ENCODE results near the gene MATN1. TPM values are rescaled to one million over a fixed set of nuclear protein-coding genes. Genes with fewer than 3 reads are reported as not detected.

MATN1 gene
- total and polyA plus RNA-seq, 4 experiments from 2014 or later: 0.12 to 1.2 (median 0.53) TPM; not detected in 1

GRCh38 chr1:30706528-30706927 lies 16.9 kb downstream of the MATN1 start:
- Mint-ChIP-seq H3K36me3 (no peaks in the 10 kb centered on the region), H3K4me1 (peaks cover 0 to 1% (median 0%) of the 10 kb centered on the region in 4 donors), H3K9me3 (no peaks in the 10 kb centered on the region), H3K27me3 (peaks cover 8 to 12% of the 10 kb centered on the region in 2 donors), H3K27ac (no peak overlapping the region), H3K4me3 (no peak overlapping the region)
- Histone ChIP-seq H3K9me3 (ENCODE audit: control insufficient read depth in 1 of 2, low read length in 2 of 2) (no peaks in the 10 kb centered on the region), H3K4me1 (ENCODE audit: insufficient read depth, low read length) (no peaks in the 10 kb centered on the region), H3K27ac (ENCODE audit: low read depth, low read length) (no peak overlapping the region), H3K4me3 (ENCODE audit: low read length in 2 of 2) (no peak overlapping the region), H3K36me3 (ENCODE audit: insufficient read depth, low read length) (no peaks in the 10 kb centered on the region), H3K27me3 (ENCODE audit: insufficient read depth, low read length) (no peaks in the 10 kb centered on the region)
- intact Hi-C loops (cut with micrococcal nuclease): no loop called here
- ChIA-PET CTCF (ENCODE audit: partially characterized antibody) (interaction anchor here (1.4 kb wide), 1 partner anchor 326 kb away, joined by 3 read pairs; no protein-coding TSS in a partner anchor), POLR2A (ENCODE audit: partially characterized antibody) (no interaction called here)
- no peak for DNase-seq

- H3K4me3 ChIP-seq (ENCODE audit: low read length in 2 of 2): no peak overlapping the region
- Mint-ChIP-seq H3K4me1 (peaks cover 0 to 1% (median 0%) of the 10 kb centered on the region in 4 donors), H3K9me3 (no peaks in the 10 kb centered on the region), H3K36me3 (no peaks in the 10 kb centered on the region), H3K4me3 (no peak overlapping the region), H3K27ac (no peak overlapping the region), H3K27me3 (peaks cover 8 to 12% of the 10 kb centered on the region in 2 donors)
- H3K36me3 ChIP-seq (ENCODE audit: insufficient read depth, low read length): no peaks in the 10 kb centered on the region
- intact Hi-C loops (cut with micrococcal nuclease): no loop called here
- H3K27ac ChIP-seq (ENCODE audit: low read depth, low read length): no peak overlapping the region
- H3K9me3 ChIP-seq (ENCODE audit: control insufficient read depth in 1 of 2, low read length in 2 of 2): no peaks in the 10 kb centered on the region
- H3K27me3 ChIP-seq (ENCODE audit: insufficient read depth, low read length): no peaks in the 10 kb centered on the region
- DNase-seq: no peak
- H3K4me1 ChIP-seq (ENCODE audit: insufficient read depth, low read length): no peaks in the 10 kb centered on the region
- ChIA-PET POLR2A (ENCODE audit: partially characterized antibody) (no interaction called here), CTCF (ENCODE audit: partially characterized antibody) (no interaction called here)
Observed at GRCh38 chr1:30705698-30706097, 17.7 kb downstream of the MATN1 start.

GRCh38 chr1:30704765-30705509 lies 18.4 kb downstream of the MATN1 start:
- H3K27ac Mint-ChIP-seq: no peak overlapping the region
- H3K9me3 ChIP-seq (ENCODE audit: control insufficient read depth in 1 of 2, low read length in 2 of 2): no peaks in the 10 kb centered on the region
- no peak for DNase-seq
- H3K27me3 ChIP-seq (ENCODE audit: insufficient read depth, low read length): no peaks in the 10 kb centered on the region
- H3K36me3 Mint-ChIP-seq: no peaks in the 10 kb centered on the region
- H3K36me3 ChIP-seq (ENCODE audit: insufficient read depth, low read length): no peaks in the 10 kb centered on the region
- no peaks in the 10 kb centered on the region for H3K9me3 Mint-ChIP-seq
- no peak overlapping the region for H3K27ac ChIP-seq (ENCODE audit: low read depth, low read length)
- intact Hi-C loops (cut with micrococcal nuclease): no loop called here
- ChIA-PET CTCF (ENCODE audit: partially characterized antibody) (no interaction called here), POLR2A (ENCODE audit: partially characterized antibody) (no interaction called here)
- no peak overlapping the region for H3K4me3 ChIP-seq (ENCODE audit: low read length in 2 of 2)
- peaks cover 0 to 1% (median 0%) of the 10 kb centered on the region in 4 donors for H3K4me1 Mint-ChIP-seq
- H3K4me1 ChIP-seq (ENCODE audit: insufficient read depth, low read length): no peaks in the 10 kb centered on the region
- no peak overlapping the region for H3K4me3 Mint-ChIP-seq
- H3K27me3 Mint-ChIP-seq: peaks cover 8 to 12% of the 10 kb centered on the region in 2 donors

GRCh38 chr1:30704271-30704670 lies 19.1 kb downstream of the MATN1 start:
- intact Hi-C loops (cut with micrococcal nuclease): no loop called here
- H3K4me3 ChIP-seq (ENCODE audit: low read length in 2 of 2): no peak overlapping the region
- DNase-seq: no peak
- no peaks in the 10 kb centered on the region for H3K4me1 ChIP-seq (ENCODE audit: insufficient read depth, low read length)
- no peaks in the 10 kb centered on the region for H3K9me3 ChIP-seq (ENCODE audit: control insufficient read depth in 1 of 2, low read length in 2 of 2)
- H3K27me3 Mint-ChIP-seq: peaks cover 8 to 12% of the 10 kb centered on the region in 2 donors
- ChIA-PET CTCF (ENCODE audit: partially characterized antibody) (no interaction called here), POLR2A (ENCODE audit: partially characterized antibody) (no interaction called here)
- no peaks in the 10 kb centered on the region for H3K36me3 ChIP-seq (ENCODE audit: insufficient read depth, low read length)
- H3K27ac Mint-ChIP-seq: no peak overlapping the region
- no peaks in the 10 kb centered on the region for H3K36me3 Mint-ChIP-seq
- peaks cover 0 to 1% (median 0%) of the 10 kb centered on the region in 4 donors for H3K4me1 Mint-ChIP-seq
- H3K4me3 Mint-ChIP-seq: no peak overlapping the region
- no peaks in the 10 kb centered on the region for H3K27me3 ChIP-seq (ENCODE audit: insufficient read depth, low read length)
- H3K27ac ChIP-seq (ENCODE audit: low read depth, low read length): no peak overlapping the region
- H3K9me3 Mint-ChIP-seq: no peaks in the 10 kb centered on the region

GRCh38 chr1:30702823-30703222 lies 20.6 kb downstream of the MATN1 start:
- H3K4me3 ChIP-seq (ENCODE audit: low read length in 2 of 2): no peak overlapping the region
- H3K9me3 ChIP-seq (ENCODE audit: control insufficient read depth in 1 of 2, low read length in 2 of 2): no peaks in the 10 kb centered on the region
- CTCF ChIA-PET (ENCODE audit: partially characterized antibody): no interaction called here
- no peaks in the 10 kb centered on the region for H3K27me3 ChIP-seq (ENCODE audit: insufficient read depth, low read length)
- Mint-ChIP-seq H3K27me3 (peaks cover 6 to 8% of the 10 kb centered on the region in 2 donors), H3K36me3 (no peaks in the 10 kb centered on the region), H3K27ac (no peak overlapping the region), H3K4me1 (no peaks in the 10 kb centered on the region), H3K9me3 (no peaks in the 10 kb centered on the region), H3K4me3 (no peak overlapping the region)
- intact Hi-C loops (cut with micrococcal nuclease): no loop called here
- no peak for DNase-seq
- POLR2A ChIA-PET (ENCODE audit: partially characterized antibody): no interaction called here
- H3K27ac ChIP-seq (ENCODE audit: low read depth, low read length): no peak overlapping the region
- H3K4me1 ChIP-seq (ENCODE audit: insufficient read depth, low read length): no peaks in the 10 kb centered on the region
- no peaks in the 10 kb centered on the region for H3K36me3 ChIP-seq (ENCODE audit: insufficient read depth, low read length)

DNA sequence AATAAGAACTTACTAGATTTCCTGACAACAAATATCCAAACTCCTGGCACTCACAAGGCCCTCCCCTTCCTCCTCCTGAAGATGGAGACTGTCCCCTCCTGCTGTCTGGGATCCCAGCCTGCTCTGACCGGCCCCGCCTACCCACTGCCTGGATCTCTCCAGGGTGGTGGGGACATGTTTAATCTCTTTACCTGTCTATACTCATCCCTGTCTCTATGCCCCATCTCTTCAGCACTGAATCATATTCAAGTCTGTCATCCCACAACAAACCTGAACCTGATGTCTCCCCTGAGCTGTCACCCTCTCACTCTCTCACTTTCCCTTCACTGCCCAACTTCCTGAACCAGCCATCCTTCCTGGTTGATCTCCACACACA lies 22.1 kb downstream of the MATN1 start:
- H3K27ac ChIP-seq (ENCODE audit: low read depth, low read length): no peak overlapping the region
- no peaks in the 10 kb centered on the region for H3K36me3 Mint-ChIP-seq
- no peak for DNase-seq
- no peaks in the 10 kb centered on the region for H3K27me3 ChIP-seq (ENCODE audit: insufficient read depth, low read length)
- H3K9me3 ChIP-seq (ENCODE audit: control insufficient read depth in 1 of 2, low read length in 2 of 2): no peaks in the 10 kb centered on the region
- H3K4me1 ChIP-seq (ENCODE audit: insufficient read depth, low read length): no peaks in the 10 kb centered on the region
- no peaks in the 10 kb centered on the region for H3K4me1 Mint-ChIP-seq
- ChIA-PET CTCF (ENCODE audit: partially characterized antibody) (no interaction called here), POLR2A (ENCODE audit: partially characterized antibody) (no interaction called here)
- H3K4me3 ChIP-seq (ENCODE audit: low read length in 2 of 2): no peak overlapping the region
- no peaks in the 10 kb centered on the region for H3K9me3 Mint-ChIP-seq
- H3K27ac Mint-ChIP-seq: no peak overlapping the region
- no peaks in the 10 kb centered on the region for H3K36me3 ChIP-seq (ENCODE audit: insufficient read depth, low read length)
- H3K4me3 Mint-ChIP-seq: no peak overlapping the region
- H3K27me3 Mint-ChIP-seq: peaks cover 6% of the 10 kb centered on the region in 2 donors
- intact Hi-C loops (cut with micrococcal nuclease): no loop called here

DNA sequence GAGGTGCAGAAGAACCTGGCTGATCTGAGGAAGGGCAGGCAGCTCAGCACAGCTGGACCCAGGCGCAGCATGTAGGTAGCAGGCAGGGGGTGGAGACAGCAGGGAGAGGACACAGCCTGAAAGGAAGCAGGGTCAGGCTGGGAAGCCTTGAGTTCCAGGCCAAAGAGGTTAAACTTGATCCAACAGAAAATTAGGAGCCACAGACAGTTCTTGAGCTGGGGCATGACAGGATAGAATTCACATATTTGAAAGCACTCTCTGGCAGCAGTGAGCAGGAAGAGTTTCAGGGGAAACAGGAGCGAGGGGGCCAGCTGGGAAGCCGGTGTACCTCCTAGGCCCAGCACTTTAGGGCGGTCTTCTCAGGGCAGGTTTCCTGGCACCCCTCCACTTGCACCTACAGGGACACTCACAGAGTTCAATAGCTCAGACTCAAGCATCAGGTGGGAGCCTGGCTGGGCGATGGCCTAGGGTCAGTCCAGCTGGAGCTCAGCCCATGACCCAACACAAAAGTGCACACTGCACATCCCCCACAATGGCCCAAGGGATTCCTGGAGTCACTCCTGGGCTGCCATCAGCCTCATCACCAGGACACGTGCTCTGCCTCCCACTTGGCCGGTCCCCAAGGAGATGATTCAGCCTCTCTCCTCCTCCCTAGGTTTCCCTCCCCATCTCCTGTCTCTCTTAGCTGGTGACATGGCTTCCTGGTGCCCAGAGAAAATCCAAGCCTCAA lies 22.7 kb downstream of the MATN1 start:
- Mint-ChIP-seq H3K27ac (no peak overlapping the region), H3K36me3 (no peaks in the 10 kb centered on the region), H3K27me3 (peaks cover 3 to 4% of the 10 kb centered on the region in 2 donors), H3K4me1 (no peaks in the 10 kb centered on the region), H3K4me3 (no peak overlapping the region), H3K9me3 (no peaks in the 10 kb centered on the region)
- Histone ChIP-seq H3K4me3 (ENCODE audit: low read length in 2 of 2) (no peak overlapping the region), H3K36me3 (ENCODE audit: insufficient read depth, low read length) (no peaks in the 10 kb centered on the region), H3K9me3 (ENCODE audit: control insufficient read depth in 1 of 2, low read length in 2 of 2) (no peaks in the 10 kb centered on the region), H3K4me1 (ENCODE audit: insufficient read depth, low read length) (no peaks in the 10 kb centered on the region), H3K27me3 (ENCODE audit: insufficient read depth, low read length) (no peaks in the 10 kb centered on the region), H3K27ac (ENCODE audit: low read depth, low read length) (no peak overlapping the region)
- DNase-seq: no peak
- CTCF ChIA-PET (ENCODE audit: partially characterized antibody): no interaction called here
- POLR2A ChIA-PET (ENCODE audit: partially characterized antibody): no interaction called here
- intact Hi-C loops (cut with micrococcal nuclease): no loop called here
